Neutrophil (primary cell): Measurements from ENCODE around the gene ANTXR2.

Experiments
- H3K27ac ChIP-seq: fragments of 200-600 bp; sonication (generic); 2 replicates; pipeline ENCODE4 v1.5.1; 2016; ENCODE audit warnings: mild to moderate bottlenecking, moderate library complexity
- H3K27me3 ChIP-seq: fragments of 200-600 bp; sonication (generic); 2 replicates; pipeline ENCODE4 v1.6.0; 2016; ENCODE audit warnings: mild to moderate bottlenecking
- H3K36me3 ChIP-seq: fragments of 200-600 bp; sonication (generic); 2 replicates; pipeline ENCODE4 v1.5.1; 2017
- H3K4me1 ChIP-seq, 2 experiments: fragments of 200-600 bp in 1 of 2; sonication (generic) in 1 of 2; 1 replicate in 1 of 2; 2 replicates in 1 of 2; pipeline versions ENCODE4 v1.5.1 to v1.6.1; 2013 to 2016; ENCODE audit warnings: low read depth in 1 of 2, low read length in 1 of 2, mild to moderate bottlenecking in 1 of 2, moderate library complexity in 1 of 2; ENCODE audit not compliant: control insufficient read depth in 1 of 2, insufficient read depth in 1 of 2
- H3K4me3 ChIP-seq, 2 experiments: fragments of 200-600 bp in 1 of 2; sonication (generic) in 1 of 2; 1 replicate in 1 of 2; 2 replicates in 1 of 2; pipeline ENCODE4 v1.5.1; 2013 to 2016; ENCODE audit warnings: low read depth in 1 of 2, low read length in 1 of 2, mild to moderate bottlenecking in 1 of 2, moderate library complexity in 1 of 2
- H3K9me3 ChIP-seq: fragments of 200-600 bp; sonication (generic); 2 replicates; pipeline ENCODE4 v1.5.1; 2016
- TF ChIP-seq, protein P1 (sequence below): fragments of 200-600 bp; sonication (generic); IDR thresholded peaks from 2 replicates; pipeline ENCODE4 v1.5.1; 2016; ENCODE audit warnings: antibody characterized with exemption

The ANTXR2 gene

DNA sequence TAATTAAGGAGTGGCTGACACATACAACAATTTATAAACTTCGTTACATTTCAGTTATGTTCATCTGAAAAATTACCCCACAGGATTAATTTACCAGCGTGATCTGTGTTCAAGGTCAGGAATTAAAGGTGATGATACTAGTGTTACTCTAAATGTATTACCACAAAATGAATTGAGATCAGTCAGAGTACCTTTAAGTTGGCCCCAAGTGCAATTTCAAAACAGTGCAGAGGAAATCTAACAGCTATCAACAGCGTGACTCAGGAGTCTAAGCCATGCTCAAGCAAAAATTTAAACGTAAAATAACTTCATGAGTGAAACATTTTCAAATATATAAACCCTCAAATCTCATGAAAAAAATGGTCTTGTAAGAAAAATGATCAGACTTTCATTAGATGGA, 18.7 kb downstream of the ANTXR2 start:
- Histone ChIP-seq H3K4me3 (no peak overlapping the region), H3K36me3 (peaks cover 71% of the 10 kb centered on the region), H3K9me3 (no peaks in the 10 kb centered on the region), H3K4me1 (peaks cover 15 to 43% of the 10 kb centered on the region in 2 experiments), H3K27me3 (no peaks in the 10 kb centered on the region), H3K27ac (peak overlapping the region; percentile 65)
- TF ChIP-seq, protein P1, sequence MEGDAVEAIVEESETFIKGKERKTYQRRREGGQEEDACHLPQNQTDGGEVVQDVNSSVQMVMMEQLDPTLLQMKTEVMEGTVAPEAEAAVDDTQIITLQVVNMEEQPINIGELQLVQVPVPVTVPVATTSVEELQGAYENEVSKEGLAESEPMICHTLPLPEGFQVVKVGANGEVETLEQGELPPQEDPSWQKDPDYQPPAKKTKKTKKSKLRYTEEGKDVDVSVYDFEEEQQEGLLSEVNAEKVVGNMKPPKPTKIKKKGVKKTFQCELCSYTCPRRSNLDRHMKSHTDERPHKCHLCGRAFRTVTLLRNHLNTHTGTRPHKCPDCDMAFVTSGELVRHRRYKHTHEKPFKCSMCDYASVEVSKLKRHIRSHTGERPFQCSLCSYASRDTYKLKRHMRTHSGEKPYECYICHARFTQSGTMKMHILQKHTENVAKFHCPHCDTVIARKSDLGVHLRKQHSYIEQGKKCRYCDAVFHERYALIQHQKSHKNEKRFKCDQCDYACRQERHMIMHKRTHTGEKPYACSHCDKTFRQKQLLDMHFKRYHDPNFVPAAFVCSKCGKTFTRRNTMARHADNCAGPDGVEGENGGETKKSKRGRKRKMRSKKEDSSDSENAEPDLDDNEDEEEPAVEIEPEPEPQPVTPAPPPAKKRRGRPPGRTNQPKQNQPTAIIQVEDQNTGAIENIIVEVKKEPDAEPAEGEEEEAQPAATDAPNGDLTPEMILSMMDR, result no peak

DNA sequence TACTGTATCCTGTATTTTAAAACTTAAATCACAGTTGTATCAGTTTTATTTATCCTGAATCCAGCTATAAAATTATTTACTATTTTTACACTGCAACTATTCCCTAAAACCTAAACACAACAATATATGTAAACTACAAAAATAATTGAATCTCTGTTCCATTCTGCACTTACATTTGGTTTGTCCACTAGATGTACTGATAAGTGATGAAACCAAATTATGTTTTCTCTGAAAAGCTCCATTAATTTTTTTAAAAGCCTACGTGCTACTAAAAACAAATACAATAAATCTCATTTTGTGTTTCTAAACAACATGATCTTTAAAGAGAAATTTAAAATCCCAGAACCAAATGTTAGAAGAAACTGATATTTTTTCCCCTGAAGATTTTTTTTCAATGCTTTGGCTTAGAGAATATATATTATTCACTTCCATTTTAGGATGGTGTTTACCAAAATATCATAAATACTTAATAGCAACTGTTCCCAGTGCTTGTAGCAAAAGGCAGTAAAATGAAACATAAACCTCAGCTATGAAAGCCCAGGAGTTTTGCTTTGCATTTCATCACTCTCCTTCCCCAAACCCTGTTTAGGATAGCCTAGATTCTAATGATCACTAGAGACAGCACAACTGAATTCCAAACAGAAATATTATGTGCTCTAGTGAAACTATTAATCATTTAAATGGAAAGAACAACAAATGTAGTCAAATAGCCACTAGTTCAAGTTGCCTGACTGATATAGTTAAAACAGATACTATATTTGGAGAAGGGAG, 19.7 kb downstream of the ANTXR2 start:
- TF ChIP-seq, protein P1, result no peak
- no peaks in the 10 kb centered on the region for H3K27me3 ChIP-seq
- no peak overlapping the region for H3K4me3 ChIP-seq
- peak overlapping the region; percentile 65 for H3K27ac ChIP-seq
- H3K4me1 ChIP-seq, result peaks cover 5 to 33% of the 10 kb centered on the region in 2 experiments
- H3K9me3 ChIP-seq, result no peaks in the 10 kb centered on the region
- H3K36me3 ChIP-seq, result peaks cover 81% of the 10 kb centered on the region

DNA sequence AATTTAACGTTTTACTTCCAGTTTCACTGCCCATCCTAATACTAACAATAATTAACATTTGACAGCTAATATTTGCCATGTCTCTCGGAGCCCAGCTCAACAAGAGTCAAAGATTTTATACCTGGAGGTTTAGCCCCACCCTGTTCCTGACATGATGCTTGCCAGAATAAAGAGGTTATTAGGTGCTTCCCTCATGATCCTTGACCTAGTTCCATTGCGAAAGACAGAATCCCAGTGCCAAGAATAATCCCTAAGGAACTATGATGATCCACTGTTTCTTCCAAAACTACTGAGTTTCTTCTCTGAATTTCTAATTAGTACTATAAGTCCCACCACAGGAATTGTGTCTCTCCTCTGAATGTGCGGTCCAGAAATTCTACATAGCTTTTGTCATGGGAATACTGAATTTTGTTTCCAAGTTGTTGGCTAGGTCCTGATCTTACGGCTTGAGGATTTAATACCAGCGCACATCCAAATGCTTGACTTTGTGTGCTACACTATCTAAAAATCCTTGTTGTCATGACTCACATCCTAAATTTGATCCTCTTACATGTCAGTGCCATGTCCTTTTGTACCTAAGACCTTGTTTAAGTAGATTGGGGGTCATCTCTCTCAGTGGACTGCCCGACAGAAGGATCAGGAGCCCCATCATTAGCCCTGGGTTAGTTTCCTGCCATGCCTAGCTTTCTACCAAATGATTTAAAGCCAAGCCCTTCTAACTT, 23.1 kb downstream of the ANTXR2 start:
- no peaks in the 10 kb centered on the region for H3K27me3 ChIP-seq
- peak overlapping the region; percentile 49 for H3K27ac ChIP-seq
- no peaks in the 10 kb centered on the region for H3K9me3 ChIP-seq
- H3K4me1 ChIP-seq, result peaks cover 0 to 21% of the 10 kb centered on the region in 2 experiments
- peaks cover 71% of the 10 kb centered on the region for H3K36me3 ChIP-seq
- H3K4me3 ChIP-seq, result no peak overlapping the region
- TF ChIP-seq, protein P1, result no peak

DNA sequence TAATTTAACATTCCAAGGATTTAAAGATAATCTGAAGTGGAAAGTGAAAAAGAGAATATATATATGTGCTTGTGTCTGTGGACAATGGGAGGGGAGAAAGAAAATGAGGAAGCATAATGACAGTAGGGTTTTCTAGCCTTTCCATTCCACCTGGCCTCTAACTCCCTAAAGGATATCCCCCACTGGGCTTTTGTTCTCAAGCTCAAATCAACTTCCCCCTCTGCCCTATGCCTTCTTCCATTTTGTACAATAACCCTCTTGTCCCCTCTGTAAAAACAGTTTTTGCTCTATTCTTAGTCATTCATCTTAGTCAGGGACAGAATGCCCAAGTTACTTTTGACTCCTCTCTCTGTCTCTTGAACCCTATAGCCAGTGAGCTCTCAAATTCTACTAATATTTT, 23.6 kb downstream of the ANTXR2 start:
- no peak overlapping the region for H3K4me3 ChIP-seq
- H3K27me3 ChIP-seq, result no peaks in the 10 kb centered on the region
- H3K36me3 ChIP-seq, result peaks cover 65% of the 10 kb centered on the region
- peak overlapping the region; percentile 49 for H3K27ac ChIP-seq
- TF ChIP-seq, protein P1, result no peak
- H3K9me3 ChIP-seq, result no peaks in the 10 kb centered on the region
- peaks cover 0 to 19% of the 10 kb centered on the region in 2 experiments for H3K4me1 ChIP-seq

DNA sequence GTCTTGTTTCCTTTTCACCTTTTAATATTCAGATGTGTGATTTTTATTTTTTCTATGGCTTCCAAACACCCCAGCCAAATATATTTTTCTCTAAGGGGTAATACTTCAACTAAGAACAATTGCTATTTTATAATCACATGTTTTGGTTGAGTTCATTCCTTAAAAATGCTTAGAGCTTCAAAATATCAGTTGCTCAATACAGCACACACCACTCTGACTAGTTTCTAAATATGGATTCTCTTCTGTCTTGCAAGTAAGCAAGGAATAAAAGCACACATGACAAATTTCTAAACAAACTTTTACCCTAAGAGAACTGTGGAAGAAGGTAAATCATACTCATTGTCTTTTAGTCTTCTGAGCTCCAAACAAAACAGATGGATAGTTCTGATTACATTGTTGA, 27.2 kb downstream of the ANTXR2 start:
- TF ChIP-seq, protein P1, result no peak
- Histone ChIP-seq H3K27ac (peak overlapping the region; percentile 21), H3K9me3 (no peaks in the 10 kb centered on the region), H3K4me1 (no peaks in the 10 kb centered on the region), H3K36me3 (peaks cover 49% of the 10 kb centered on the region), H3K4me3 (no peak overlapping the region), H3K27me3 (no peaks in the 10 kb centered on the region)
